ENCODE results near the gene SFMBT2. TPM values are rescaled to one million over a fixed set of nuclear protein-coding genes. Genes with fewer than 3 reads are reported as not detected.

Gene SFMBT2
- total RNA-seq, 2 donors from 2014 or later: 7.9 TPM

- peaks cover 0 to 20% of the 10 kb centered on the region in 2 donors for H3K4me1 ChIP-seq
- H3K27ac ChIP-seq: no peak overlapping the region
- no peak for DNase-seq (ENCODE audit: low spot score)
- no peaks in the 10 kb centered on the region for H3K27me3 ChIP-seq
- no peaks in the 10 kb centered on the region for H3K36me3 ChIP-seq
- H3K4me3 ChIP-seq: no peak overlapping the region
- TF ChIP-seq, protein P1, sequence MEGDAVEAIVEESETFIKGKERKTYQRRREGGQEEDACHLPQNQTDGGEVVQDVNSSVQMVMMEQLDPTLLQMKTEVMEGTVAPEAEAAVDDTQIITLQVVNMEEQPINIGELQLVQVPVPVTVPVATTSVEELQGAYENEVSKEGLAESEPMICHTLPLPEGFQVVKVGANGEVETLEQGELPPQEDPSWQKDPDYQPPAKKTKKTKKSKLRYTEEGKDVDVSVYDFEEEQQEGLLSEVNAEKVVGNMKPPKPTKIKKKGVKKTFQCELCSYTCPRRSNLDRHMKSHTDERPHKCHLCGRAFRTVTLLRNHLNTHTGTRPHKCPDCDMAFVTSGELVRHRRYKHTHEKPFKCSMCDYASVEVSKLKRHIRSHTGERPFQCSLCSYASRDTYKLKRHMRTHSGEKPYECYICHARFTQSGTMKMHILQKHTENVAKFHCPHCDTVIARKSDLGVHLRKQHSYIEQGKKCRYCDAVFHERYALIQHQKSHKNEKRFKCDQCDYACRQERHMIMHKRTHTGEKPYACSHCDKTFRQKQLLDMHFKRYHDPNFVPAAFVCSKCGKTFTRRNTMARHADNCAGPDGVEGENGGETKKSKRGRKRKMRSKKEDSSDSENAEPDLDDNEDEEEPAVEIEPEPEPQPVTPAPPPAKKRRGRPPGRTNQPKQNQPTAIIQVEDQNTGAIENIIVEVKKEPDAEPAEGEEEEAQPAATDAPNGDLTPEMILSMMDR (IDR thresholded peaks at IDR 0.05): no peak
- H3K9me3 ChIP-seq: no peaks in the 10 kb centered on the region
Observed at GRCh38 chr10:7298495-7298894, 112.3 kb downstream of the SFMBT2 start.

DNA sequence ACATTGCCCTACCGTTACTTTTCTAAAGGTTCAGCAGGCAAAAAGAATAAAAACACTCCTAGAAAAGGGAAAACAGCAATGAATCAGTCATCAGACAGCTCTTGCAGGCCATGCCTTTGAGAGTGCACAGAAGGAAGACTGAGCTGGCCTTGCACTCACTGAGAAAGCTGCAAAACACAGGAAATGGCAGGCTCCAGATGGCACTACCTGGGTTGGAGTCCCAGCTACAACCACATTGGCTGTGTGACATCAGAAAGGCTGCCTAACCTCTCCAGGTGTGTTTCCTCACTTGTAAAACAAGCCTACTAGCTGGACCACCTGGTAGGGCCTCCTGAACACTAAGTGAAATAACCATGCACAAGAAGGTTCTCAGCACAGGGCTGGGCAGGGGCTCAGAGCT lies 113.7 kb downstream of the SFMBT2 start:
- TF ChIP-seq, protein P1 (IDR thresholded peaks at IDR 0.05): no peak
- no peak for DNase-seq (ENCODE audit: low spot score)
- no peak overlapping the region for H3K27ac ChIP-seq
- no peak overlapping the region for H3K4me3 ChIP-seq
- H3K4me1 ChIP-seq: peaks cover 0 to 15% of the 10 kb centered on the region in 2 donors
- H3K27me3 ChIP-seq: no peaks in the 10 kb centered on the region
- no peaks in the 10 kb centered on the region for H3K9me3 ChIP-seq
- no peaks in the 10 kb centered on the region for H3K36me3 ChIP-seq

DNA sequence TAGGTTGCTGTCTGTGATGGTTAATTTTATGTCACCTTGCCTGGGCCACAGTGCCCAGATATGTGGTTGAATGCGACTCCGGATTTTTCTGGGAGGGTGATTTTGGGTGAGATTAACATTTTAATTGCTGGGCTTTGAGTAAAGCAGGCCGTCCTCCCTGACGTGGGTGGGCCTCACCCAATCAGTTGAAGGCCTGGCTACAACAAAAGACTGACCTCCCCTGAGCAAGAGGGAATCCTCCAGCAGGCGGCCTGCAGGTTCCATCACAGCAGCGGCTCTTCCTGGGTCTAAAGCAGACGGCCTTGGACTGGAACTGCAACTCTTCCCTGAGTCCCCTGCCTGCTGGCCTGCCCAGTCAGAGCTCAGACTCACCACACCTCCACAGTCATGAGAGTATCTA lies 114.2 kb downstream of the SFMBT2 start:
- Histone ChIP-seq H3K9me3 (no peaks in the 10 kb centered on the region), H3K4me3 (no peak overlapping the region), H3K4me1 (peaks cover 0 to 15% of the 10 kb centered on the region in 2 donors), H3K27me3 (no peaks in the 10 kb centered on the region), H3K36me3 (no peaks in the 10 kb centered on the region), H3K27ac (no peak overlapping the region)
- no peak for DNase-seq (ENCODE audit: low spot score)
- TF ChIP-seq, protein P1 (IDR thresholded peaks at IDR 0.05): no peak

GRCh38 chr10:7296076-7296475 lies 114.8 kb downstream of the SFMBT2 start:
- H3K27ac ChIP-seq: no peak overlapping the region
- TF ChIP-seq, protein P1 (IDR thresholded peaks at IDR 0.05): no peak
- H3K4me1 ChIP-seq: peaks cover 0 to 12% of the 10 kb centered on the region in 2 donors
- no peaks in the 10 kb centered on the region for H3K27me3 ChIP-seq
- no peaks in the 10 kb centered on the region for H3K36me3 ChIP-seq
- no peak overlapping the region for H3K4me3 ChIP-seq
- no peak for DNase-seq (ENCODE audit: low spot score)
- no peaks in the 10 kb centered on the region for H3K9me3 ChIP-seq

DNA sequence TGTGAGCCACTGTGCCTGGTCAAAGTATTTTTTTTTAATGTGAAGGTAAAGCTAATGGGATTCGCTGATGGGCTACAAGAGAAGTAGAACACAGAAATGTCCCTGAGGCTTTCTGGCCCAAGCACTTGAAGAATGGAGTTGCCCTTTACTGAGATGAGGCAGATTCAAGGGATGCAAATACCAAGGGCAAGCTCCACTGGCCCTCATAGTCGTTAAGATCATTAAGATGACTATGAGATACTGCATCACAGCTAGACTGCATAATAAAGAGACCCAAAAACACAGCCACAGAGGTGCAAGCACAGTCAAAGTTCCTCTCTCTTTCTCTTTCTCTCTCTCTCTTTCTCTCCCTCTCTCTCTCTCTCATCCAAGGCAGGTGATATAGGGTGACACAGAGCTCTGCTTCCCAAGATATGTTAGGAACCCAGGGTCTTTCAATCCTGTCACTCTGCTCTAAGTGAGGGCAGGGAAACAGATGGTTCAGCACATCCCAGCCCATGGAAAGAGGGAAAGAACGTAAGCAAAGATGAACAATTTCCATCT lies 117.4 kb downstream of the SFMBT2 start:
- Histone ChIP-seq H3K36me3 (no peaks in the 10 kb centered on the region), H3K4me1 (no peaks in the 10 kb centered on the region), H3K27ac (no peak overlapping the region), H3K4me3 (no peak overlapping the region), H3K27me3 (no peaks in the 10 kb centered on the region), H3K9me3 (no peaks in the 10 kb centered on the region)
- TF ChIP-seq, protein P1 (IDR thresholded peaks at IDR 0.05): no peak
- no peak for DNase-seq (ENCODE audit: low spot score)

Data from right atrium auricular region (tissue), 2 donors.